GM18873 (cell line): ENCODE results near the gene ANXA11.
A peak's percentile ranks its signal among the peaks of the same experiment; 100 is the strongest.

Experiments
- ATAC-seq: cut with Tn5 transposase; IDR thresholded peaks from one replicate; pipeline ENCODE4 v1.9.1; 2021; ENCODE audit warnings: mild to moderate bottlenecking, moderate library complexity, moderate number of reproducible peaks; ENCODE audit not compliant: unreplicated experiment, low FRiP score

ANXA11 gene

DNA sequence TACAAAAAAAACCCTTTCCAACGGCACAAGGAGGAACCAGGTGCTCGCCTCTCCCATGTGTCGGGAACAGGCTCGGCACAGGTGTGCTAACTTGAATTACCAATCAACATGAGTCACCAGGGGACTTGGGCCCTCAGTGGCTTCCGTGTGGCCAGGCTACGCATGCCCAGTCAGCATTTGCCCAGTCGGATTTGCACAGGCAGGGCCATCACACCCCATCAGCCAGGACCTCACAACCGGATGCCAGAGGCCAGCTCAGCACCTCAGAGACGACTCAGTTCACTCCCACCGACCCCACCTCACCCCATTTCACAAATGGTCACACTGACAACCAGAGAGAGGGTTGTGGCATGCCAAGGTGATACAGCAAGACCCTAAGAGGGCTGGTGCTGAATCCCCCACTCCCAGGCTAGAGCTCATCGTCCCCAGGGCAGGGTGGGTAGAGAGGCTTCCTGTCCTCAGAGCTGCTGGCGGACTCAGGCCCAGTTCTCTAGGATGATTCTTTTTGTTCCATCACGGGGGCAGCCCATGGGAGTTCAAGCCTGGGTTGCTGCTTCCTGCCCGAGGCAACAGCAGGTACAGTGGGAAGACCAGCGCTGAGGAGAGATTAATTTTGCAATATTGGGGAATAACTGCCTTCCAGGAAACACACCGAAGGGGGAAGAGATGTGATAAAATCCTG, 13.6 kb downstream of the ANXA11 start:
- ATAC-seq: no peak

DNA sequence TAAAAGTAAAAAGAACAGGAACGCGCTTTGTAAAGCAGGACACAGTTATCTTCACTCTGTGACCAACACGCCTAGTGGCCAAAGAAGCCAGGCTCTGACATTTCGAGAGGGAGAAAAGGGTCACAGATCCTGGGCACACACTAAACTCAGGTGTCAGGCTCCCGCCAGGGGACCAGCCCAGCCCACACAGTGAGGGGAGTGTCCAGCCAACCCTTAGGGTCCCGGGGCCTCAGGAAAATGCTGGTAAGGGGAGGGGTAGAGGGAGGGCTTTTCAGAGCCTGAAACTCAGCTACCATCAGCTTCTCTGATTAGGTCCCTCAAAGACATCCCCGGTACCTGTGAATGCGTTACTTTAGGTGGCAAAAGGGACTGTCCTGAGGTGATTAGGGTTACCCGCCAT, 16.6 kb downstream of the ANXA11 start:
- ATAC-seq: no peak

DNA sequence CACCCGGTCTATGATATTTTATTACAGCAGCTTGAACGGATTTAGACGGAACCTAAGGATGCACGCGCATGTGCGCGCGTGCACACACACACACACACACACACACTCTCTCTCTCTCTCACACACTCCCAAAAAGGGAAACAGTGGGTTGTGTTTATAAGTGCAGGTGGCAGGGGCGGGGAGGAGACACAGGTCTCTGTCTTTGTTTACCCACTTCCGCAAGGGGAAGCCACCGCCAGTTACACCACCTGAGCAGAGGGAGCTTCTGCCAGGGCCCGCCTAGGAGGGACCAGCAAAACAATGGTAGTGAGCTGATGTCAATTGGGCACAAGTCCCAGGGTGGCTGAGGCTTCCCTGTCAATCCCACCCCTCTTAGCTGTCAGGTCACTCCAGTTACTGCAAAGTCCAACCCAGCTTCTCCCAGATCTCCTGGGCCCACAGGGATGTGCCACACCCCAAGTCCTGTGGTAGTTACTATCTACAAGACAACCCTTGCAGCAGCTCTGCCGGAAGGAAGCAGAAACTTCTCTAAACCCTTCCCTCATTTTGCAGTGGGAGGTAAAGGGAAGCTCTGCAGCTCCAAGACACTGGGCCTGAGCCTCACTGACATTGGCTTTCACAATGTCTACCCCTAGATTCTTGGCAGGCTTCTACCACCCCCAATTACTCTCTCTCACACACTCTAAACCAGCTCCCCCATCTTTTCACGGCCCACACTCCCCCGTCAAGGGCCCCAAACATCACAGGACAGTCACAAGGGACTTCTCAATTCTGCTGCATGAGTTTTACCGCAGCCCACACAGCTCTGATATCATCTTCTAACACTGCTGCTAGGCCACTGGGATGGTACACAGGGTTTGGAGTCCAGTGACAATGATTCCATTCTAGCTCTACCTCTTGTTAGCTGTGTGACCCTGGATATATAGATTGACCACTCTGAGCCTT, 17.6 kb downstream of the ANXA11 start:
- peak; percentile 77 for ATAC-seq

DNA sequence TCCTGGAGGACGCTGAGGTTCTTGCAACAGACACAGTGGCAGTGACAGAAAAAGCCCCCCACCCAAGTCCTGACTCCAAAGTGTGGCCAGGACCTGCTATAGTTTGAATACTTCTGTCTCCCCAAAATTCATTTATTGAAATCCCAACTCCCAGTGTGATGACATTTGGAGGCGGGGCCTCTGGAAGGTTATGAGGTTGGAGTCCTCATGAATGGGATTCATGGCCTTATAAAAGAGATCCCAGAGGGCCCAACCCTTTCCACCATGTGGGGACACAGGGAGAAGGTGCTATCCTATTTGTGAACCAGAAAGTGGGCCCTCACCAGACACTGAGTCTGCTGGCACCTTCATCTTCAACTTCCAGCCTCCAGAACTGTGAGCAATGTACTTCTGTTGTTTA, 18.3 kb downstream of the ANXA11 start:
- ATAC-seq: no peak

DNA sequence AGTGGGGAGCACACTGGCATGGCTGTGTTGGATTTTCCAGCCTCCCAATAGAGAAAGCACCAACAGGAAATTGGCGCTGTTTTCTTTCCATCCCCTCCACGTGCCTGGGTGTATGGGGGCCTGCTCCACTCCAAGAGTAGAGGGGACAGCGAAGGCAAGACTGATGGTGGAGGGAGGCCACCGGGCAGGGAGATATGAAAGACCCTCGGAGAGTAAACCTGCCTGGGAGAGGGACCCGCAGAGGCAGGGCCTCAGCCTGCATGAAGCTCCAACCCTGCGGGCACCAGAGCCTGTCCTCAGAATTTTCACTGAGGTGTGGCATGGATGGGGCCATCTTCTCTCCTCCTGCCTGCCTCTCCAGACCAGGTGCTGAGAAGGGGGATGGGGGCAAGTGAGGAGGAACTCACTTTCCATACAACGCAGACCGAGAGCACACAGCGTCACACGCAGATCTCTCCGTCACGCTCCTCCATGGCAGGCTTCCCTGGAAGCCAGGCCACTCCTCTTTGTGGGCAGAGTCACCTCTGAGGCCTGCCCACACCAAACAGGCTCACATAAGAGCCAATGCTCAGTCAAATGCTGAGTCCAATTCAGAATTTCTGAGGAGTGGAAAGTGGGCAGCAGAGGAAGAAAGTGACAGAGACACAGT, 18.8 kb downstream of the ANXA11 start:
- no peak for ATAC-seq

DNA sequence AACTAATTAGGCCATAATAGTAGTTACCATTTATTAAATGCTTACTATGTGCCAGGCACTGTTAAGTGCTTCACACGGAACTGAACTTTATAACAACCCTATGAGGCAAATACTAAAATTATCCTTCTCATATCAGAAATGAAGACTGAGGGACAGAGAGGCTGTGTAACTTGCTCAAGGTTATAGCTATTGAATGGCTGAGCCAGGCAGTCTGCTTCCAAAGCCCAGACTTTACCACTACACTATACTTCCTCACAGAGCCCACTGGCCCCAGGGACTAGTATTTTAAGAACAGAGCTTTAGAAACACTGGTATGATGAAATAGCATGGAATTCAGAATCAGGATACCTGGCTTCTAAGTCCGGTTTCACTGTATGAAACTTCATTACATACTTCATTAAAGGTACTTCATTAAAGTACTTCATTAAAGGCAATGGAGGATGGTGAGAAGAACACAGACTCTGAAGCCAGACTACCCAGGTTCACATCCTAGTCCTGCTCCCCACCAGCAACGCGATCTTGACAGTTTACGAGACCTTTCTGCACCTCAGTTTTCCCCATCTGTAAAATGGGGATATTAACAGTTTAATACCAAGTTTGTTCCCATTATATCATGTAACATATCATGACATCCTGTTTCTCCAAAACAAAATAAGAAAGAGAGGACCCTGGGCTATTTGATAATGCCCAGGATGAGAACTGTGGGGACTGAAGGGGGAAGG, 19.6 kb downstream of the ANXA11 start:
- no peak for ATAC-seq

DNA sequence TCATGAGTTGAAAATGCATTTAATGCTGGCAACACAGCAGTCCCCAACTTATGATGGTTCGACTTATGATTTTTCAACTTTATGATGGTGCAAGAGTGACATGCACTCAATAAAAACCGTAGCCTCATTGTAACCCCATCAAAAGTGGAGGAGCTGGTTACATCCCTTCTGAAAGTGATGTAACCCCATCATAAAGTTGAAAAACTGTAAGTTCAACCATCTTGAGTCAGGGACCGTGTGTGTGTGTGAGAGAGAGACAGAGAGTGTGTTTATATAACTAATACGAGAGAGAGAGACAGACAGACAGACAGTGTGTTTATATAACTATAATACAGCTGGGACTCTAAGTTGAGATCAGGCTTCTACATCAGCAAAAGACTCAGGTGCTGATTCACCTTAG, 21.0 kb downstream of the ANXA11 start:
- ATAC-seq: no peak

DNA sequence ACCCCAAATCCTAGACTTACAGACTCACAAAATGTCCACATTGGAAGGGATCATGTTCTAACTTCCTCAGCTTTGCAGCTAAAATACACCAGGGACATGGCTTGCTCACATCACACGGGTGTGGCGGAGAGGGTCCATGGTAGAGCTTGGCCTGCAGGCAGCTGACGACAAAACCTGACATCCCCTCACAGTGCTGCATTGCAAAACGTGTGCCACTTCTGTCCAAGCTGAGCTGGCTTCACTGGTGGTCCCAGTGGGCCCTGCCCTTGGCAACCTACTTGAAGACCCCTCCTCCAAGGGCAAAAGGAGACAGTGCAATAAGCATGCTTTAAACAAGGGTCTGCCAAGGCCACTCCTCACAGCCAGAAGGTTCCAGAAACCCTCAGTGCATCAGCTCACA, 21.9 kb downstream of the ANXA11 start:
- ATAC-seq: no peak

DNA sequence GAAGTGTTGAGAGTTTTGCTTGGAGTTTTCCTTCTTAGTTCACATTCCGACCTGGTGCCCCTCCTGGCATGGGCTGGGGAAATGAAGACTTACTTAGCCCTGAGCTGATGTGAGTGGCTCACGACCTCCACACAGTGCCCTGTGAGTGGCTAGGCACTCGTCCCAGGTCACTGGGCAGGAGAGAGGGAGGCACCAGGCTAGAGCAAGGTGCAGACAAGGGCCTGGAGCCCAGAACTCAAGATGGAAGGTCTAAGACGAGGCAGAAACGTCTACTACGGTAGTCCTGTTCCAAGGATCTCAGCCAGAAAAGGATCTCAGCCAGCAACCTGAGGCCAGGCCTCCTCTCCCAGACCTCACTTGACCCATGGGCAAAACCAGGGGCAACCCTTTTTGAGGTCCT, 22.4 kb downstream of the ANXA11 start:
- ATAC-seq: no peak

DNA sequence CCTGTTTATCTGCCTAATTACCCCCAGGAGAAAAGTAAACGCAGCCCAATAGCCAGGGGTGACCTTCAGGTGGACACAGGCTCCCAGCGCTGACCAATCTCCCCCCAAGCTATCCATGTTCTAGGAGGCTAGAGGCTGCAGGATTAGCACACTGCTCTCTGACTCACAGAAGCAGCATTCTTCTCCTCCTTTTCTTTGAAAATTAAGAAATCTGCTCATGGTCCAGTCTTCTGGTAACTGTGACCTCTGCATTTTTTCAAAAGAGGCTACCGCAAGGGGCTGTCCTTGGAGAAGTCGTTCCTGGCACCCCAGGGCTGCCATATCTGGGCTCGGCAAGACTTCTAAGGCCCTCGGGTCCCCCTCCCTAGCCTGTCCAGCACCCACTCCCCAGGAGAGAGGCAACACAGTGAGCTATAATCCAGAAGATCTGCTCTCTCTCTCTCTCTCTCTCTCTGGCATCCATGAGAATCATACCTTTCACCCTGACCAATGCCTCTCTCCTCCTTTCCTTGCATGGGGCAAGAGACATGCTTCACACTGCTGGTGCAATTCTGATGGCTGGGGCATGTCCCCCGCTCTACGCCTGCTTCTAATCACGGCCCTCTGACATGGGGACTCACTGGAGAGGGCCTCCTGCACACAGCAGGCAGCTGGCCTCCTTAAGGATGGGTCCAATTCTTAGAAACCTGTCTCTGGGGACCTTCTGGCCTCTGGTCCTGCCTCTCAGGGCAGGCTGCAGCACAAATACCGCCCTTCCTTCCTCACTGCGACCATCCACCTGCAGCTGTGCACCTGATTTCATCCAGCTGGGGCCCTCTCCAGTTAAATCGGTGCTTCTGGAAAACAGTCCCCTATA, 27.3 kb downstream of the ANXA11 start:
- no peak for ATAC-seq

DNA sequence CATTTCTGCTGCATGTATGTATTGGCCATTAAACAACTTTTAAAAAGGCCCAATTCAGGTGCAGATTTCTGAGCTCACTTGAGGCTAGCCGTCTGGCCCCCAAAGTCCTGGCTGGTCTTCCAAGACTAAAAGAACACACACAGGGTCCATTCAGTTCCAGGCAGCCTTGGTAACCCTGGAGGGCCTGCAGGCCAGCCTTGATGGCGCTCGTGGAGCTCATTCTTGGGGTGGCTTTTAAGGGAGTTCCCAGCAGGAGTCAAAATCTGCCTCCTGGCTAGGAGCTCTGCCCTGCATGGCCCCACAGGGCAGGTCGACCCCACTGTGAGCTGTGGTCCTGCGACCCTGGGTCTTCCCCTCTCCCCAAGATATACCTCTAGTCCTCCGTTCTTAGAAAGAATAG, 28.8 kb downstream of the ANXA11 start:
- no peak for ATAC-seq

DNA sequence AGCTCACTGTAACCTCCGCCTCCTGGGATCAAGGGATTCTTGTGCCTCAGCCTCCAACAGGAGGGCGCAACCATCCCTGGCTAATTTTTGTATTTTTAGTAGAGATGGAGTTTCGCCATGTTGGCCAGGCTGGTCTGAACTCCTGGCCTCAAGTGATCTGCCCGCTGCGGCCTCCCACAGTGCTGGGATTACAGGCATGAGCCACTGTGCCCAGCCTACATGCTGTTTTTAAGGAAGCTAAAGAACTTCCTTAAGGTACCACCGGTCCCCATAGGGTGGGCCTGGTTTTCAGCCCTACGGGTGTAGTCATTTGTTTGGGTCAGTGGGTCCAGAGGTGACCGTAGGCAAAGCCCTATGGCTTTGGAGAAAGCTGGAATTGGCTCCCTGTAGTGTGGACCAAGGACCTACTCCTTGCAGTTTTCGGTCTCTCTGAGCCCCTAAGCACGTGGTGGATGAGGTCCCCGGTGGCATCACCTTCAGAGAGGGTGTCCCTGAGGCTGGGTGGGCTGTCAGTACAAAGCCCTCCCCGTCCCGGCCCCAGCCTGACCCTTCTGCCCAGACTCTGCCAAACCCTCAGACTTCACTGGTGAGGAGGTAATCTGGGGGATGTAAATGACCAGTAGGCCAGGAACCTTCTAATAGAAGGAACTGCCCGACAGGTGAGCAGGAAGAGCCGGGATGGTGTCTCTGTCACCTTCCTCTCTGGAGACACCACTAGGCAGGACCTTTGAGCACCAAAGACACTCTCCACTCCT, 30.5 kb downstream of the ANXA11 start:
- no peak for ATAC-seq

DNA sequence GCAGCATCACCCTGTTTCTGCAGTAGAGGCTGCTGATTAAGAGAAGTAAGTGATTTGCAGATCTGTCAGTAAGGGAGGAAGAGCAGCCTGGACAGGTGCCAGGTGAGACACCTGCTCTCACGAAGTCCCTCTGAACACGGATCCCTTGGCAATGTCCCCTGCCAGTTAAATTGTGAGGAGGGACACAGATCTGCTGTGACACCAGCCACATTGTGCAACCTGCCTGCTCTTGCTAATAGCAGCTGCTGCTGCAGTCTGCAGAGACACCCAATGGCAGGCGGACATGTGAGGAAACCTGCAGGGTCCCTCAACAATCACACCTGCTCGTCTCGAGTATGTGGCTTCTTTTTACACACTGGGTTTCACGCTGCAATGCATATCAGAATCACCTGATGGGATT, 31.9 kb downstream of the ANXA11 start:
- no peak for ATAC-seq

DNA sequence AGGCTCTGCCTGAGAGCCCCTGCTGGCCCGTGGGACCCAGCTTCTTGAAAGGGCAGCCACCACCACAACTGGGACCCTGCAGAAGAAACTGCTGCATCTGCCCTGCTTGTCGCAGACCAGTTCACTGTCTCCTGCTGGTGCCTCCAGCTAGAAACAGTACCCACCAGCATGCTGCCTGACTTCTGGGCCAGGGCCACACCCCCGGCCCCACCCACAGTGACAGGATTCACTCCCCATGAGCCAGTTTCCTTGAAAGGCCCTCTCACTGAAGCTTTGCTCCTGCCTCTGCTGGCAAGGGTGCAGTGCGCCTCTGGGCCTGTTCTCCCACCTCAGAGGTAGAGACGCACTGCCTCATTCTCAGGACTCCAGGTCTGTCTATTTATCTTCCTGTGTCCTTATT, 32.4 kb downstream of the ANXA11 start:
- ATAC-seq: no peak

DNA sequence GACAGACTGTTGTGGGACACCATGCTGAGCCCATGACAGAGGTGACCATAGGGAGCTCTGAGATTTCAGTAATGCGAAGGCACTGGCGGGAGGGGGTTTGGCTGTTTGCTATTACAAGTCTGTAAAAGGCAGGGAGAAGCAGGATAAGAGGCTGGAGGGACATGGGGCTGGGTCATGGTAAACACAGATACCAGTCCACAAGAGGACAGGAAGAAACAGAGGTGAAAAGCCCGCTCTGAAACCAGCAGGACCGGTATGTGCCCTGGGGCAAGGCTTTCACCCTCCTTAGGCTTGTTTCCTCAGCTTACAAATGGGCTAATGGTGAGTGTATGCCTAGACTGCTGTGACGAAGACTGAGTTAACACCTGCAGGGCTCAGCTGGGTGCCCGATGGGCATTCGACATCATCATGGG, 34.1 kb downstream of the ANXA11 start:
- ATAC-seq: no peak

DNA sequence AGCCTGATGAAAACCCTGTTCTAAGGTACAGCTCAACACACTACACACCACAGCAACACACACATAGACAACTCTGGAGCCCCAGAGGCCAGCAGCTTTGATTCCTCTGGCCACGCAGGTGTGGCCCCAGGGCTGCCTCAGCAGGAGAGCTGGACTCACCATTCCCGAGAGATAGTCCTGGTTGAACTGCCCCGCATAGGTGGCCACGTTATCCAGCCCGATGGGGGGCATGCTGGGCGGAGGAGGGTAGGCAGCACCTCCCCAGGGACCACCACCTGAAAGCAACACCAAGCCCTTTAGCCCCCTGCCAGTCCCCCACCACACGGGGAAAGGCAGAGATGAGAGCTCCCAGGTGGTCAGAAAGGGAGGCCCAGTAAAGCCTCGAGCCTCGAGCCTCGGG, 34.7 kb downstream of the ANXA11 start:
- no peak for ATAC-seq

DNA sequence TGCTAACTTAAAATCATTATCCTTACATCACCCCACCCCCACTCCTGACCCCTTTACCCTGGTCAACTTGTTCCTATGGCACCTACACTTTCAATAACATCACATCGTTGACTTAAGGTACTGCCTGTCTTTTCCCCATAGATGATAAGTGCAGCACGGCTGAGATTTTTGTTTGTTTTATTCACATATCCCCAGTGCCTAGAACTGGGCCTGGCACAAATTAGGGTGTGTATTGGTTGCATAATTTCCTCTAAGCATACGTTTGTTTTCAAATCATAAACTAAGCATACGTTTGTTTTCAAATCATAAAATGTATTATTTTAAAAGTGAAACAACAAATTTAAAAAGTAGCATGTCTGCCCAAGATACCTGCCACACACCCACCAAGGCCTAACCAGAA, 35.3 kb downstream of the ANXA11 start:
- ATAC-seq: no peak

DNA sequence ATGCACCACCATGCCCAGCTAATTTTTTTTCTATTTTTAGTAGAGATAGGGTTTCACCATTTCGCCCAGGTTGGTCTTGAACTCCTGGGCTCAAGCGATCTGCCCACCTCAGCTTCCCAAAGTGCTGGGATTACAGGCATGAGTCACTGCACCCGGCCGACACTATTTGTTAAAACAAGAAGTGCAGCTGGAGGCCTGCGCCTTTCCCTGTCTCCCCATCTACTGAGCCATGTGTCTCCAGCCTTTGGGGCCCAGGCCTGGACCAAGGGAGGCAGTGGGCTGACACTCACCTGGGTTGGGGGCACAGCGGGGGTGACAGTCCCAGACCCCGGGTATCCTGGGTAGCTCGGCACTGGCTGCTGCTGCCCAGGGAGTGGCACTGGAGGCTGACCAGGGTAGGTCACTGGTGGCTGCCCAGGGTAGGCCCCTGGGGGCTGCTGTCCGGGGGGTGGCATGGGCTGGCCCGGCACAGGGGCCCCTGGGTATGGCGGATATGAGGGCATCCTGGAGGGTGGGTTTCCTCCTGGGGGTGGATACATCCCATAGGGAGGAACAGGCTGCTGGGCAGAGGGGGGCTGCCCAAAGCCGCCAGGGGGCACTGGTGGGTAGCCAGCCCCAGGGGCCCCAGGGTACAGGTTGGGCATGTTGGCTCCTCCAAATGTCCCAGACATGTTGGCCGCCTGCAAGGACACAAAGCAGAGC, 36.5 kb downstream of the ANXA11 start:
- ATAC-seq: no peak

DNA sequence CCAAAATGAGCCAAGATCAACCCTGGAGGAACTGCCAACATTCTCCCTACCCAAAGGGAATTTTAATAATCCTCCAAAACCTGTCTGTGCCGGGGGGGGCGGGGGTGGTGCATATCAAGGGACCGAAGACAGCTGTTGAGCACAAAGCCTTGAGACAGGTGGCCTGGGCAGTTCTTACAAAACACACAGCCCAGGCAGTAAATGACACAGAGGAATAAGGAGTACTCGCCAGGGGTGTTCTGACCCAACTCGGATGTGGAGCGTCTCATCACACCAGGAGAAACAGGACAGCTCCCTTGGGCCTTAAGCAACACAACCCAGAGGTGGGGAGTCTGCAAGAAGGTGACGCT, 37.2 kb downstream of the ANXA11 start:
- no peak for ATAC-seq
